C4-2B (cell line): Measurements from ENCODE around the gene SLC25A33.
A peak's percentile ranks its signal among the peaks of the same experiment; 100 is the strongest.

Experiments used
- H3K27ac ChIP-seq: fragments of 450-650 bp; 2 replicates; pipeline ENCODE4 v1.5.1; 2017
- CTCF ChIP-seq: fragments of 450-650 bp; conservative IDR thresholded peaks from 2 replicates; pipeline ENCODE4 v1.5.1; 2017; ENCODE audit warnings: mild to moderate bottlenecking
- ZFX ChIP-seq: fragments of 450-650 bp; IDR thresholded peaks from 2 replicates; pipeline ENCODE4 v1.6.1; 2017

SLC25A33 gene

GRCh38 chr1:9576903-9577302, 37.6 kb downstream of the SLC25A33 start:
- TF ChIP-seq CTCF, result no peak
- H3K27ac ChIP-seq, result no peak overlapping the region

GRCh38 chr1:9577423-9577822, 38.2 kb downstream of the SLC25A33 start:
- TF ChIP-seq CTCF (no peak), ZFX (no peak)
- no peak overlapping the region for H3K27ac ChIP-seq

- TF ChIP-seq ZFX (no peak), CTCF (no peak)
- H3K27ac ChIP-seq, result no peak overlapping the region
Measured at GRCh38 chr1:9580942-9581341, 41.7 kb downstream of the SLC25A33 start.

GRCh38 chr1:9586147-9586766, 47.0 kb downstream of the SLC25A33 start:
- TF ChIP-seq CTCF (no peak), ZFX (no peak)
- no peak overlapping the region for H3K27ac ChIP-seq

GRCh38 chr1:9588551-9589143, 49.4 kb downstream of the SLC25A33 start, which contains the start of gene TMEM201:
Gene TMEM201 (plus strand): TSS chr1:9588911. CDS start chr1:9588931, 20 bp downstream.
- peak; percentile 98 for TF ChIP-seq CTCF
- peak; percentile 59; the same call in 1 of the 2 replicates for TF ChIP-seq ZFX
- peak within 1 kb of the TSS; percentile 87 for H3K27ac ChIP-seq

- TF ChIP-seq CTCF (no peak), ZFX (peak; percentile 47; the same call in 1 of the 2 replicates)
- peak overlapping the region; percentile 87 for H3K27ac ChIP-seq
Measured at GRCh38 chr1:9589144-9589718, 50.0 kb downstream of the SLC25A33 start.

- peak overlapping the region; percentile 87 for H3K27ac ChIP-seq
- TF ChIP-seq ZFX, result no peak
- TF ChIP-seq CTCF, result no peak
Measured at GRCh38 chr1:9589719-9590157, 50.5 kb downstream of the SLC25A33 start.
